GM23248 (cell line): Measurements from ENCODE around the gene CDCA5.

ENCODE experiments used
- EZH2 ChIP-seq: fragments of 200-600 bp; sonication (generic); IDR thresholded peaks from 2 replicates; pipeline ENCODE4 v1.6.1; 2018; ENCODE audit warnings: antibody characterized with exemption, mild to moderate bottlenecking; ENCODE audit not compliant: insufficient read depth, poor library complexity, severe bottlenecking
- EZH2phosphoT487 ChIP-seq: fragments of 200-600 bp; sonication (generic); IDR thresholded peaks from 2 replicates; pipeline ENCODE4 v1.6.1; 2018; ENCODE audit warnings: antibody characterized with exemption, moderate library complexity, mild to moderate bottlenecking, low read depth; ENCODE audit not compliant: insufficient read depth

DNA sequence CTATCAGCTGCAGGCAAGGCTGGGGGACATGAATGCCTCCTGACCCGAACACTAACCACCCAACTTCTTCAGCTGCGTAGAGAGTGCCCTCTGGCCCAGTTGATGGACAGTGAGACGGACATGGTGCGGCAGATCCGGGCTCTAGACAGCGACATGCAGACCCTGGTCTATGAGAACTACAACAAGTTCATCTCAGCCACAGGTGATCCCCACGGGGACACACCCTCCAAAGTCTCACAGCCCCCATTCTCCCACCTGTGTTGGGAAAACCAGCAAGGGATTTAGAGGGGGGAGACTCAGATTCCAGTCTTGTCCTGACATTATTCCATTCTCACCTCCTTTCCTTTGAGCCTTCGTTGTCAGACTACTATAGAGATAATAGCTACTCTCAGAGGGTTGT is 13.1 kb upstream of the CDCA5 start:
- TF ChIP-seq EZH2 (no peak), EZH2phosphoT487 (no peak)
